Activated CD4-positive, alpha-beta T cell treated with anti-CD3 and anti-CD28 coated beads, Interleukin-2, amount 10 ng/mL, durations not matched to agents 24 days and 14 days (primary cell): ENCODE results near the gene EDC4. TPM values are rescaled to one million over a fixed set of nuclear protein-coding genes. Genes with fewer than 3 reads are reported as not detected.

ENCODE experiments used
- DNase-seq: peaks from one replicate; pipeline ENCODE4 v3.0.0; 2022
- H3K27ac Mint-ChIP-seq: one replicate; pipeline ENCODE4 v1.8.0; 2022; ENCODE audit warnings: mild to moderate bottlenecking, mixed read lengths
- H3K27me3 Mint-ChIP-seq: one replicate; pipeline ENCODE4 v1.8.0; 2022; ENCODE audit warnings: mixed read lengths
- H3K36me3 Mint-ChIP-seq: one replicate; pipeline ENCODE4 v1.8.0; 2022; ENCODE audit warnings: low read depth, mild to moderate bottlenecking, mixed read lengths
- H3K4me1 Mint-ChIP-seq: one replicate; pipeline ENCODE4 v1.8.0; 2021; ENCODE audit warnings: mixed read lengths
- H3K4me3 Mint-ChIP-seq: one replicate; pipeline ENCODE4 v1.8.0; 2022; ENCODE audit warnings: mild to moderate bottlenecking, moderate library complexity, mixed read lengths
- H3K9me3 Mint-ChIP-seq: one replicate; pipeline ENCODE4 v1.8.0; 2021; ENCODE audit warnings: mixed read lengths
- intact Hi-C: fragments of 100-400 bp; cut with micrococcal nuclease; formaldehyde crosslinking; loops from one replicate; pipeline ENCODE4 v1.15.1; 2023
- total RNA-seq: library from RNA; stranded (reverse); gene quantifications from 2 replicates; pipeline ENCODE4 v1.2.3, GENCODE V29; 2022

Gene EDC4
- total RNA-seq, 1 donor from 2014 or later: 112 TPM

GRCh38 chr16:67930678-67931211 lies 57.9 kb downstream of the EDC4 start:
- H3K27ac Mint-ChIP-seq: no peak overlapping the region
- DNase-seq: no peak
- H3K9me3 Mint-ChIP-seq: no peaks in the 10 kb centered on the region
- H3K4me1 Mint-ChIP-seq: peaks cover 13% of the 10 kb centered on the region
- H3K27me3 Mint-ChIP-seq: no peaks in the 10 kb centered on the region
- H3K36me3 Mint-ChIP-seq: peaks cover 41% of the 10 kb centered on the region
- intact Hi-C loops: loop anchor here (10.0 kb wide), 1 partner anchor 266 kb away; the partner anchor contains the start of genes ACD, C16orf86, ENKD1 and PARD6A
- no peak overlapping the region for H3K4me3 Mint-ChIP-seq

Other genes with a start within 250 kb of the EDC4 start
- gene CARMIL2, start 227.9 kb upstream of the EDC4 start, total RNA-seq: 219 and 229 TPM in 2 replicates
- gene ACD, start 212.8 kb upstream of the EDC4 start, total RNA-seq: 54.0 and 55.1 TPM in 2 replicates
- gene PARD6A, start 212.1 kb upstream of the EDC4 start, total RNA-seq: 13.5 and 14.0 TPM in 2 replicates
- 12.7 and 13.8 TPM in 2 replicates for gene ENKD1, start 206.3 kb upstream of the EDC4 start, total RNA-seq
- gene C16orf86, start 206.2 kb upstream of the EDC4 start, total RNA-seq: 0.68 and 1.5 TPM in 2 replicates
- 16.2 and 18.3 TPM in 2 replicates for gene GFOD2, start 153.7 kb upstream of the EDC4 start, total RNA-seq
- gene RANBP10, start 66.5 kb upstream of the EDC4 start, total RNA-seq: 18.2 and 18.6 TPM in 2 replicates
- 0.65 and 0.80 TPM in 2 replicates for gene TSNAXIP1, start 66.2 kb upstream of the EDC4 start, total RNA-seq
- gene THAP11, start 30.7 kb upstream of the EDC4 start, total RNA-seq: 46.4 and 48.7 TPM in 2 replicates
- gene NUTF2, start 26.1 kb upstream of the EDC4 start, total RNA-seq: 184 and 188 TPM in 2 replicates
- 37.0 and 44.5 TPM in 2 replicates for gene CENPT, start 25.4 kb upstream of the EDC4 start, total RNA-seq
- 0.63 TPM in 1 of 2 replicates, not detected in the other for gene NRN1L, start 11.8 kb downstream of the EDC4 start, total RNA-seq
- 14.4 and 16.3 TPM in 2 replicates for gene PSKH1, start 20.2 kb downstream of the EDC4 start, total RNA-seq
- 6.0 and 6.5 TPM in 2 replicates for gene CTRL, start 58.8 kb downstream of the EDC4 start, total RNA-seq
- gene PSMB10, start 63.8 kb downstream of the EDC4 start, total RNA-seq: 211 and 214 TPM in 2 replicates
- gene LCAT, start 71.1 kb downstream of the EDC4 start, total RNA-seq: 16.5 and 18.2 TPM in 2 replicates
- 40.6 and 44.7 TPM in 2 replicates for gene SLC12A4, start 95.6 kb downstream of the EDC4 start, total RNA-seq
- not detected in 2 replicates for gene DPEP3, start 107.4 kb downstream of the EDC4 start, total RNA-seq
- gene DPEP2, start 126.4 kb downstream of the EDC4 start, total RNA-seq: 1.7 and 2.3 TPM in 2 replicates
- not detected in 2 replicates for gene DPEP2NB, start 142.9 kb downstream of the EDC4 start, total RNA-seq
- 23.9 and 26.1 TPM in 2 replicates for gene DDX28, start 150.2 kb downstream of the EDC4 start, total RNA-seq
- 35.3 and 42.6 TPM in 2 replicates for gene DUS2, start 150.2 kb downstream of the EDC4 start, total RNA-seq
- 143 and 146 TPM in 2 replicates for gene NFATC3, start 212.3 kb downstream of the EDC4 start, total RNA-seq